Muscle of leg (tissue), 11 donors: ENCODE data around the gene DNAJC25. TPM values are rescaled to one million over a fixed set of nuclear protein-coding genes. Genes with fewer than 3 reads are reported as not detected.

Experiments used
- DNase-seq: peaks from one replicate; pipeline ENCODE4 v3.0.0; 2013
- H3K27ac ChIP-seq: one replicate; pipeline ENCODE4 v1.5.1; 2013; ENCODE audit warnings: mild to moderate bottlenecking, low read length, control low read depth
- H3K27me3 ChIP-seq: one replicate; pipeline ENCODE4 v1.6.1; 2013; ENCODE audit warnings: low read length; ENCODE audit not compliant: control insufficient read depth, insufficient read depth
- H3K36me3 ChIP-seq: one replicate; pipeline ENCODE4 v1.6.1; 2013; ENCODE audit warnings: low read length; ENCODE audit not compliant: control insufficient read depth, insufficient read depth
- H3K4me1 ChIP-seq: one replicate; pipeline ENCODE4 v1.6.1; 2013; ENCODE audit warnings: low read length; ENCODE audit not compliant: control insufficient read depth, insufficient read depth
- H3K4me3 ChIP-seq: one replicate; pipeline ENCODE4 v1.5.1; 2013; ENCODE audit warnings: low read length, control low read depth
- H3K9me3 ChIP-seq: replicated peaks from 2 replicates; pipeline ENCODE4 v1.6.1; 2013; ENCODE audit warnings: low read depth, low read length; ENCODE audit not compliant: control insufficient read depth
- WGBS: methylation state at CpG from one replicate; pipeline ENCODE4 v1.1.5; 2013; ENCODE audit warnings: missing lambda C conversion rate; ENCODE audit not compliant: insufficient coverage; 5-methylcytosine and 5-hydroxymethylcytosine counted together
- polyA plus RNA-seq, 8 donors: library from polyadenylated mRNA; unstranded; fragments of 120-200 nt; gene quantifications; one replicate each; pipeline versions ENCODE4 v1.2.1 to v1.2.3, GENCODE V29; 2013; ENCODE audit warnings: inconsistent platforms in 1 of 8, low replicate concordance in 1 of 8; ENCODE audit not compliant: insufficient read length in 8 of 8, insufficient read depth in 1 of 8
- total RNA-seq: library from RNA; stranded (reverse); fragments of 120-200 nt; gene quantifications from one replicate; pipeline ENCODE4 v1.2.4, GENCODE V29; 2013

DNAJC25 gene
- total and polyA plus RNA-seq, 9 donors = 6.9 to 10.1 (median 8.4) TPM

DNA sequence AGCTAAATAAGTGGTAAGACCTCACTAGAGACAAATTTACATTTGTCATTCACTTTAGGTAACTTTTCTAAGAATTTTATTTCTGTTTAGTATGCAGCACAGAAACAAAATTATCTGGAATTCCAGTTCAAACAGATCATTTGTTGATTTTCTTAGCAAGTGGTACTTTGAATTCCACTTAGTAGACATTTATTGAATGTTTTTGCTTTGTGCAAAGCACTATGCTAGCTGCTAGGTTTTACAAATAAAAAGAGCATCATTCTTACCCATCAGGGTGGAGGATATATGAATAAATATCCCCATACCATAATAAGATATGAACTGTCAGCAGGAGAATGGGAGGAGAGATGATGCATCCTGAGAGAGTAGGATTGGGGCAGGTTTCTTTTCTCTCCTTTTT lies 65.7 kb downstream of the DNAJC25 start:
- no peaks in the 10 kb centered on the region for H3K36me3 ChIP-seq
- H3K9me3 ChIP-seq = no peaks in the 10 kb centered on the region
- H3K27me3 ChIP-seq = no peaks in the 10 kb centered on the region
- H3K27ac ChIP-seq = no peak overlapping the region
- DNase-seq = no peak
- H3K4me1 ChIP-seq = no peaks in the 10 kb centered on the region
- no peak overlapping the region for H3K4me3 ChIP-seq

- peak; percentile 6 for DNase-seq
- WGBS = no CpG with 5 or more reads among the region's 1 CpG
- no peaks in the 10 kb centered on the region for H3K36me3 ChIP-seq
- H3K27ac ChIP-seq = no peak overlapping the region
- H3K27me3 ChIP-seq = no peaks in the 10 kb centered on the region
- no peaks in the 10 kb centered on the region for H3K4me1 ChIP-seq
- no peaks in the 10 kb centered on the region for H3K9me3 ChIP-seq
- H3K4me3 ChIP-seq = no peak overlapping the region
Measured at GRCh38 chr9:111700776-111701175, 69.6 kb downstream of the DNAJC25 start.

Other genes starting within 250 kb of the DNAJC25 start
- gene ECPAS, start 147.0 kb upstream of the DNAJC25 start, total RNA-seq = 89.0 TPM
- gene ECPAS, start 147.0 kb upstream of the DNAJC25 start, polyA plus RNA-seq = 100 to 1,000 TPM in 6 of 8 donors, 10 to 100 TPM in 2; 89.7 to 138 (median 118) TPM
- 3.1 TPM for gene ZNF483, start 106.2 kb upstream of the DNAJC25 start, total RNA-seq
- gene ZNF483, start 106.2 kb upstream of the DNAJC25 start, polyA plus RNA-seq = 1 to 10 TPM in 2 of 8 donors, under 1 TPM in 6; 0.47 to 1.4 (median 0.81) TPM
- gene PTGR1, start 31.7 kb upstream of the DNAJC25 start, total RNA-seq = 39.4 TPM
- gene PTGR1, start 31.7 kb upstream of the DNAJC25 start, polyA plus RNA-seq = 10 to 100 TPM; 25.3 to 57.7 (median 46.3) TPM
- 27.4 TPM for gene GNG10, start 30.3 kb downstream of the DNAJC25 start, total RNA-seq
- 10 to 100 TPM; 43.5 to 60.6 (median 50.9) TPM for gene GNG10, start 30.3 kb downstream of the DNAJC25 start, polyA plus RNA-seq
- not detected for gene SHOC1, start 163.6 kb downstream of the DNAJC25 start, total RNA-seq
- gene SHOC1, start 163.6 kb downstream of the DNAJC25 start, polyA plus RNA-seq = under 1 TPM; 0.04 to 0.23 (median 0.07) TPM